Mesenteric fat pad (tissue), 1 donor: ENCODE measurements around the gene CLMP. TPM values are rescaled to one million over a fixed set of nuclear protein-coding genes. Genes with fewer than 3 reads are reported as not detected.
"Not testable (repeated sequence)": the region's sequence is repeated elsewhere in the genome, so short reads cannot be mapped to it uniquely, and the experiment has no call there.

Experiments
- DNase-seq: peaks from one replicate; pipeline ENCODE4 v3.0.0-alpha.2; 2020; ENCODE audit warnings: low spot score
- total RNA-seq: library from RNA; stranded (reverse); fragmentation: NEBNext Ultra II Directional; extraction: Animal tissue kit (Norgen Biotek cat#: 25700); gene quantifications from one replicate; pipeline ENCODE4 v1.2.1, GENCODE V29; 2021
- donor health status: DM: yes; HTN: yes; CAD: no.

Gene CLMP
- total RNA-seq, 1 donor from 2014 or later: 199 TPM

DNA sequence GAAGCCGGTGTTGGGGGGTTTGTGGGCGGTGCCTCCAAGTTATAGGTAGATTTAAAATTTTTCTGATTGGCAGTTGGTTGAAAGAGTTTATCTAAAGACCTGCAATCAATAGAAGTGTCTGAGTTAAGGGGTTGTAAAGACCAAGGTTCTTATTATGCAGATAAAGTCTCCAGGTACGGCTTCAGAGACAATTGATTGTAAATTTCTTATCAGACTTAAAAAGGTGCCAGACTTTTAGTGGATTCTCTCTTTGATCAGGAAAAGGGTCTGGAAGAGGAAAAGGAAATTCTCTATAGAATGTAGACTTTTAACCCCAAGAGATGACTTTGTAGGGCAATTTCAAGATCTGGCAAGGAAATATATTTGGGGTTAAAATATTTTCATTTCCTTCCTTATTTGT is 25.2 kb downstream of the CLMP start:
- no peak for DNase-seq

DNA sequence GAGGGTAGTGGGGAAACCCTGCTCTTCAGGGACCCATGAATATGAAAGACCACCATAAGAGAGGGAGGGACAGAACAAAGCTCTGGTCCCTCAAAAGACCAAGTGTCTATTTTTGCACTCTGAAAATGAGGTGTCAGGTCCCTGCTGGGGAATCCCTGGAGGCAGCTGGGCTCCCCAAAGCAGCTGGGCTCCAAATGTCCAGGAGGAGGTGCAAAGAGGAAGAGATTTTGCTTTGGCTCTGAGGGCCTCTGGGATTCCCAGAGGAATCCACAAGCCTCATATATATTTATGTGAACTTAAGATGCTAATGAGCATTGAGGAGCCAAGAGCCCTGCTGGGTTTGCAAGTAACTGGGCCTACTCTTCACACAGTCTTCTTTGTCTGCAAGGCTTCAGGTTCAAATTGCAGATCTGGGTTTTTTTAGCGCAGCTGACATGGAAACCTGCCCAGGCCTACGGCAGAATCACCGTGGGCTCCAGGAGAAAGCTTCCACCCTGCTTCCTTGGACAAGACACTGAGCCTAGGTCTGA is 26.0 kb downstream of the CLMP start:
- DNase-seq: no peak

DNA sequence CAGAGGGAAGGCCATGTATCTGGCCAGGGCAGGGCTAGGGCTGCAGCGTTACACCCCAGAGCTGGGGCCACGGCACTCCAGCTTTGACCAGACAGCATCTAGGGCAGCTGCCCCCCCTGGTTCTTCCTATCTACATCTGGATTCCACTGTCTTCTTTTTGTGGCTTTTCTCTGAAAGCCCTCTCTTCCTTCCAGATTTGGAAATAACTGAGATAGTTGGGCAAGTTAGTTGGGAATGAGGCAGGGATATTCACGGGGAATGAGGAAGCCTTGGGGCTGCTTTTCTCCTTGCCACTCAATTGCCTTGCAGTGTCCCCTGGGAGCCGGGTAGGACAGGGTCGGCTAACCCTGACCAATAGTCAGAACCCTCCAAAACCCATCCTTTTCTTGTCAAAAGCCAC is 26.8 kb downstream of the CLMP start:
- no peak for DNase-seq

DNA sequence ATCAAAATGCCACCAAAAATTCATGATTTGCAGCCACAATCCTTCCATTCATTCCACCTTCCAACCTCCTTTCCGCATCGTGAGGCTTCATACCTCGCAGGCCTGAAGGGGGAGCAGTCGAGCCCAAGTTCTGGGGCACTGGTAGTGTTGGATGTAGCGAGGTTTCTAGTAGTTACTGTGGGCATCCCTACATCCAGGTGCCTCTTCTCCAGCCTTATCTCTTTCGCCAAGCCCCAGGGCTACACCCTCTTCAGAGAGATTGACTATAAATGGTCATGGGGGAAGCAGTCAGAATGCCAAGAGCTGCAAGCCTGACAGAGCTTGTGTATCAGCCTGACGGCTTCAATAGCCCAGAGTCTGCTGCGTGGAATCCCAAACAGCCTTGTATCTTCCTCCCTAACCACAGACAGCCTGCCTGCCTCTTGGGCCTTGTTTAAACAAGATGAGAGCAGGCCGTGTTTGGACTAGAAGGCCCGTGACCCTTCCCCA is 28.9 kb downstream of the CLMP start:
- peak; percentile 28 for DNase-seq

DNA sequence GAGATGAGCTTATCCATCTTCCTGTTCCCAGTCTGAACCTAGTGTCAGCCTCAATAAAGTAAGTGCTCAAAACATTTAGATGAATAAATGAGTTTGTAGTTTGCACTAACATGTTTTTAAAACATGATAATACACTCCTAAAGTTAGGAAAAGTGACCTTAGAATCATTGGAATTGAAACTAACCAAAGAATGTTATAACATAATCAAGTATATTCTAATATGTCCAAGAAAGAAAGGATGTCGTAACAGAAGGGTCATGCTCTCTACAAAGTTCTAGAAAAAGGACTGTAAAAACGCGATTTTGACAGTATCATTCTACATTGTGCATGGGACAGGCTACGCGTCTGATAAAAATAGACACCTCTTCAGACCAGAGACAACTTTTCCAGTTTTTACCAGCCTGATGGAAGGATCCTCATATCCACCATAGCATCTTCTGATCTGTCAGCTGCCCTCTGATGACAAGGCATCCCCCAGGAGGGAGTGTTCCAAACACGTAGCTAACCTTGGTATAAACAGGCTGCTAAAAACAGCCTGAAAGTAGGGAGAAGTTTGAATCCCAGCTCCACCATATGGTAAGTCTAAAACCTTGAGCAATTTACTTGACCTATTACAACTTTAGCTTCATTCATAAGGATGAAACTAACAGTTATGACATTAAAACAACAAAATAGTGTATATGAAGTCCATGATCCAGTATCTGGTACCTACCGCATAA is 30.2 kb downstream of the CLMP start:
- DNase-seq: no peak

DNA sequence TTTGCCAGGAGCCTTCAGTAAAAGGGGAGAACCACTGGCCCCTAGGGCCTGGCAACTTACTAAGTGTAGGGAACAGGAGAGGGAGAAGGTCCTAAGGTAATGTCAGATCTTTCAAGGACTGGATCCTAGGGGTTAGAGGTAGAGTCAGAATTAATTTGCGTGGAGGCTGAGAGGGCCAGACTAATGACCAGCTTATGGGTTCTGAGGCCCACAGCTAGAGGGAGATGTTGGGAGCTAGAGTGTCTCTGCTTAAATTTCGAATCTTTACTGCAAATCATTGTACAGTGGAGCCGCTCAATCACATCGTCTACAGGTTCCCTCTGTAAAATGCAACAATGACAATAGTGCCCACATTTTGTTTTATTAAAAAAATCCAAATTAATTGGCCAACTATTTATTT is 31.4 kb downstream of the CLMP start:
- no peak for DNase-seq

DNA sequence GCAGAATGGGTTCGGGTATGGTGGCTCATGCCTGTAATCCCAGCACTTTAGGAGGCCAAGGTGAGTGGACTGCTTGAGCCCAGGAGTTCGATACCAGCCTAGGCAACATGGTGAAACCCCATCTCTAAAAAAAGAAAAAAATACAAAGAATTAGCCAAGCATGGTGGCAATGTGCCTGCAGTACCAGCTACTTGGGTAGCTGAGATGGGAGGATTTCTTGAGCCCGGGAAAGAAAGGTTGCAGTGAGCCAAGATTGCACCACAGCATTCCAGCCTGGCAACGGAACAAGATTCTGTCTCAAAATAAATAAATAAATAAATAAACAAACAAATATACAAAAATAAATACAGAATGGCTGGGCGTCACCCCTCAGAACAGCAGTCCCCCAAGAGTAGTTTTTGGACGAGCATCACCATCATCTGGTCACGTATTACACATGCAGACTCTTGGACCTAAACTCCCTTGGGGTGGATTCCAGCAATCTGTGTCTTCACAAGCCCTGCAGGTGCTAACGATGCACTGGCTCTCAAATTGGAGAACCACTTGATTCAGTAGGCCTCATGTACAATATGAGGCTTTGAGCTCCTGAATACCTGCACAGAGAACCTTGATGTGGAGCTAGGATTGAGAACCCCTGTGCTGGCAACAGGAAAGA is 33.5 kb downstream of the CLMP start:
- DNase-seq: no peak

DNA sequence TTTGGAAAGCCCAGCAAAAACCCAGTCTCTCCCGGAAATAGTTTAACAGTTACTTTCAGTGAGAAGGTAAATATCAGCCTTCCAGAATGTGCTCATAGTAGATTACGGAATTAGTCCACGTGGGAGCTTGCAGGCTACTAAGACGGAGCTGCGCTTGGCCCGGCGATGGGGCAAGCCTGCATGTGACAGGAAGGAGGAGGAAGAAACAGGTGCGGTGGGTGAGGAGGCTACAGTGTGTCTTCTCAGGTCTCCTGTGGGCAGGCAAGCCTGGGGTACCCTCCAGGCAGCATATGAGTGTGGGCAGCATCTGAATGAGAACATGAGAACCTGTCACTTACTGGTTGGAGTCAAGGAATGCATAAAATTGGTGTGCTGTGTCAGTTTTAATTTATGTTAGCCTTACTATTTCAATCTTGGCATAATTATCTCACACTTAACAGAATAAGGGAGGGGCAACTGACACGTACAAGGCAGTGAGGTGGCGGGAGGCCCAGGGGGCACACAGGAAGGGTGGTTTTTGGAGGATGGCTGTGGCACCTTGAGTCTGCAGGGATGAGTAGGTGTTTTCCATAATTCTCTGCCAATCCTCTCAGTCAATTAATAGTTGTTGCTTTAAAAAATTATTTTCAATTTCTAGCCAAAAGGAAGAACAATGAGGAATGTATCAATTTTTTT is 35.7 kb downstream of the CLMP start:
- no peak for DNase-seq

DNA sequence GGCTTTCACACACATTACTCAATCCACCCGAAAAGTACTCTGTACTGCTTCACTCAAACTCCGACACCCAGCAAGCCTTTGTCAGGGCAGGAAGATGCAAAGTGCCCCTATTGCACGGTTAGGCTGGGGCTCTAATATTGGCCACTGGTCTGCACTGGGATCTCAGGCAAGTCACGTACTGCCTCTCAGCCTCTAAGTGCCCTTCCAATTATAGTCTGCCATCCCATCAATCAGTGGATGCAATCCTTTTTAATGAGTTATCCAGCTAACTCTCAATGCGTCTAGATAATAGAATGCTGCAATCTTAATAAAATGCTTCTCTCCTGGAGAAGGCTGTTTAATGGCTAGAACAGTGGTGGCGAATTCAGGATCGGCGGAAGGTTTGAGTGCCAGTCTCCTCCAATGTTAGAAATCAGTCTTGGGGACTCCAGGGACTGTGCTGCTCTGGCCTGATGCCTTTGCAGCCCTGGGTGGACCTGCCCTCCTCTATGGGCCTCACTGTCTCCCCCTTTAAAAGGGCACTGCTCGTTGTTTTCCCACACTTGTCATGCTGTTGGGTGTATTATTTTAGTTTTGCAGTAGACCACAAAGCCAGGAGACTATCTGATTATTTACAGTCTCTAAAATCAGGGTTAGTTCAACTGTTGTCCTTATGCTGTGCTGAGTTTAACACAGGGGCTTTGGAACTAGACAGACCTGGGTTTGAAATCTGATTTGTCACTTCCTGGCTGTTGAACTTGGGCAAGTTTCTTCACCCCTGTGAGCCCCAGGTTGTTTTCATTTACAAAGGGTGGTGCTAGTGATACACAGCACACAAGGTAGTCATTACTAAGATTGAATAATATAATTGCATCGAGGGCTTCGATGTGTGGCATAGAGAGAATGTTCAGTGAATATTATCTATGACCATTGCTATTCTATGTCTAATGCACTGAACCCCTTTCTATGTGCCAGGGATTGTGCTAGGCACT is 36.7 kb downstream of the CLMP start:
- no peak for DNase-seq

DNA sequence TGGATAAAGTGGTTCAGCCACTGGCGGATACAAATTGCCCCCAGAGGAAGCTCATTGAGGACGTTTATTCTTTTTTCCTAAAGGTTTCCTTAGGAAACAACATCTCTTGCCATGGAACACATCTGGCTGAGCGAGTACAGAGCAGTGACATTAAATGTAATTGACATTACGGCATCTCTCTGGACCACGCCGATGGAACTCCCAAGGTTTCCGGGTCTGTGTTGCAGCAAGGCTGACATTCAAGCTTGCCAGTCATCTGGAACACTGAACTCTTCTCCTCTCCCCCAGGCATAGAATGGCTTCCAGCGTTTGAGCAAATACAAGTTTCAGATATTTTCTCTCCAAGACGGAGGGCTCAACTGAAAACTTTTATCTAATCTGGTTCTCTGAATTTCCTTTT is 42.1 kb downstream of the CLMP start:
- DNase-seq: no peak

DNA sequence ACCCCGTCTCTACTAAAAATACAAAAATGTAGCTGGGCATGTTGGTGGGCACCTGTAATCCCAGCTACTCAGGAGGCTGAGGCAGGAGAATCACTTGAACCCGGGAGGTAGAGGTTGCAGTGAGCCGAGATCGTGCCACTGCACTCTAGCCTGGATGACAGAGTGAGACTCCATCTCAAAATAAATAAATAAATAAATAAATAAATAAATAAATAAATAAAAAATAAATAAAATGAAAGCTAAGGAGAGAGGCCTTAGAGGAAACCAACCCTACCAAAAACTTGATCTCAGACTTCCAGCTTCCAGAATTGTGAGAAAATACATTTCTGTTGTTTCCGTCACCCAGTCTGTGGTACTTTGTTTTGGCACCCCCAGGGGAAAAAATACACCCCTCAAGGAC is 42.7 kb downstream of the CLMP start:
- not testable (repeated sequence) for DNase-seq

DNA sequence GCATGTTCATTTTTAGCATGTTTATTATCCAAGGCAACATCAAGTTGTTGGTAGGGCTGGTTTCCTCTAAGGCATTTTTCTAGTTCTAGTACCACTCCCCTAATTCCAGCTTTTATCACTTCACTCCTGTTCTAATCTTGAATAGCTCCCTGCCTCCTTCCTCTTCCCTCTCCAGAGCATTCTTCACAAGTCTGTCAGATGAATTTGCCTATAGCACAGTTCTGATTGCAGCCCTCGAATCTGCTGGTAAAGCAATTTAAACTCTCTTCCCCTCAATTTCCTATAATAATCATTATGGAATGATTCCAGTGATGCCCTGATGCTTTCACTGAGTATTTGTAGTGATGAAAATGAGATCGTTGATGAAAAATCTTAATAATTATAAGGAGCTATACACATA is 43.3 kb downstream of the CLMP start:
- DNase-seq: no peak

DNA sequence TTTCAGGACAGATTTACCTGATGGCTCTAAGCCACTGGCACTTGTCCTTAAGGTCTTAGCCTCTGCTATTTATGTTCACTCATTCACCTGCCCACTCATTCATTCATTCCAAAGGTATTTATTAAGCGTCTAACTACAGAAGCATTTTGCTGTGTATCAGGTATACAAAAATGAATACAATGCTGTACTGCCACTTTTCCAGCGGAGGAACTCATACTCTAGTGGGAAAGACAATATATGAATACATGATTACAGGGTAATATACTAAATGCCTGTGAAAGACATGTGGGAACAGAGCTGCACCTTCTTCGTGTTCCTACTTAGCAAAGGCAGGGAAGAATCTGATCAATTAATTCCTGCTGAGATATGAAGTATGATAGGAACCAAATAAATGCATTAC is 43.7 kb downstream of the CLMP start:
- no peak for DNase-seq

DNA sequence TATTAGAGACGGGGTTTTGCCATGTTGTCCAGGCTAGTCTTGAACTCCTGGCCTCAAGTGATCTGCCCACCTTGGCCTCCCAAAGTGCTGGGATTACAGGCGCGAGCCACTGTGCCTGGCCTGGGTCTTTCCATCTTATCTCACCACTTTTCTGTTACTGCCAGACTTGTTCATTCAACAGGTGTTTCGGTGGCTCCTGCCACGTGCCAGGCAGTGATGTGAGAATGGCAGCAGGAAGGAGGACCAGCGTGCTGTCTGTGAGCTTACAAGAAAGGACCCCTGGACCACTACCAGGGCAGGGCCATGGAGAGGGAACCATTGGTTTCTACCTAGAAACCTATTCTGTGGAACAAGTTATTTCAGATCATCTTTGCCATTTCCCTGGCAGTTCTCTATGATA is 44.2 kb downstream of the CLMP start:
- no peak for DNase-seq

DNA sequence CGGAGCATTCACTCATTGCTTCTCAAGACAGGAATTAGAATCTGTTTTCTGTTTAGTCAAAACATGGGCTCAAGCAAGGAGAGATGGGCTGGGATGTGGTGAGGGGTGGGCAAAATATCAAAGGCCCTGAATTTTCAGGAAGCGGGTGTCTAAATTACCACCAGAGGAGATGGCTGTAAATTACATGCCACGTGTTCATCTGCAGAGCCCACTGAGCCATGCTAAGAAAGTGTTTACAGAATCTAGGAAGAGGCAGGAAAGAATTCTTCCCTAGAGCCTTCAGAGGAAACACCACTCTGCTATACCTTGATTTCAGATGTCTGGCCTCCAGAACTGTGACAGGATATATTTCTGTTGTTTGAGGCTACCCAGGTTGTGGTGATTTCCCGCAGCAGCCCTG is 46.1 kb downstream of the CLMP start:
- DNase-seq: no peak

DNA sequence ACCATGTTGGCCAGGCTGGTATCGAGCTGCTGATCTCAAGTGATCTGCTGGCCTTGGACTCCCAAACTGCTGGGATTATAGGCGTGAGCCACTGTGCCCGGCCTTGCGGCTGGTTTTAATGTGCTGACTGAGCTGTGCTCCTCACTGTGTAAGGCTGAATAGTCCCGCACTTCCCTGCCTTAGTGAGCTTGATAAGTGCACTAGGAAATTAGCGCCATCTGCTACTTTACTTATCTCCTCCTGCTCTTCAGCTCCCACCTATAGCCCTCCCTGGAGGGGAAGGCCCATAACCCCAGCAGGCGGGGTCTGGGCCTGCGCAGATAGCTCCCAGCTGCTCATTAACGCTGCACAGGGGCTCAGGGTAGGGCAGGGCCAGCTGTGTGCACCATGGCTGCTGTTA is 49.4 kb downstream of the CLMP start:
- no peak for DNase-seq

DNA sequence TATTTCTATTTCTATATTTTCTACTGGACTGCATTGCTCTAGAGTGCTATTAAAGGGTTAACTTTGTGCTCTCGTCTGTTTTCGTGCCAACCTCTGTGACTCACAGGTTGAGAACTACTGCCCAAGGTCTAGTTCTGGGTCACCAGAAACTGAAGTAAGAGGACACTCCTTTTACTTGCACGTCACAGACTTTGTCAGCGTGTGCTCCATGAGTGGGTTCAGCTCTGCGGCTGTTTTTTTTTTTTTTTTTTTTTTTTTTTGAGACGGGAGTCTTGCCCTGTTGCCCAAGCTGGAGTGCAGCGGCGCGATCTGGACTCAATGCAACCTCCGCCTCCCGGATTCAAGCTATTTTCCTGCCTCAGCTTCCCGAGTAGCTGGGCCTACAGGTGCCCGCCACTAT is 49.8 kb downstream of the CLMP start:
- no peak for DNase-seq

DNA sequence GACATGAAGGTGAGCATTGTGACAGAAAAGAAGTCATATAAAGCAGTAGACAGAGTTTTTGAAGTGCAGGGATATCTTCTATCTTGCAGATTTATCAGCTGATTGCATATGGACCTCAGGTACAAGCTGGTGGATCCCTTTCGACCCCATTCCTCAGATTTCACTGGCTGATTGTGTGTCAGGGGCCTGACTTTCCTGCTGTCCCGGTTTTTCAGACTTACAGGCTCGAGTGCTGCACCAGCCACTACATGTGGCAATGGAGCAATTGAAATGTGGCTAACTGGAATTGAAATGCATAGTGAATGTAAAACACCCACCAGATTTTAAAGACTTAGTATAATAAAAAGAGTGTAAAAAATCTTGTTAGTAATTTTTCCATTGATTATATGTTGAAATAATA is 50.3 kb downstream of the CLMP start:
- DNase-seq: no peak

DNA sequence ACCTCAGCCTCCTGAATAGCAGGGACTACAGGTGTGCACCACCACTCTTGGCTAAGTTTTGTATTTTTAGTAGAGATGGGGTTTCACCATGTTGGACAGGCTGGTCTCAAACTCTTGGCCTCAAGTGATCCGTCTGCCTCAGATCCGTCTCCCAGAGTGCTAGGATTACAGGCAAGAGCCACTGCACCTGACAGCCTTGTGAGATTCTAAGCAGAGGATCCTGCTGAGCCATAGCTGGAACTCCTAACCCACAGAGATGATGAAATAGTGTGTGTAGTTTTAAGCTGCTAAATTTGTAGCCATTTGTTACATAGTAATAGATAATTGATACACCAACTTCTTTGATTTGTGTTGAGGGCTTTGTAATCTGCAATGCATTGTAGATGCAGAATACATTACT is 51.1 kb downstream of the CLMP start:
- no peak for DNase-seq

DNA sequence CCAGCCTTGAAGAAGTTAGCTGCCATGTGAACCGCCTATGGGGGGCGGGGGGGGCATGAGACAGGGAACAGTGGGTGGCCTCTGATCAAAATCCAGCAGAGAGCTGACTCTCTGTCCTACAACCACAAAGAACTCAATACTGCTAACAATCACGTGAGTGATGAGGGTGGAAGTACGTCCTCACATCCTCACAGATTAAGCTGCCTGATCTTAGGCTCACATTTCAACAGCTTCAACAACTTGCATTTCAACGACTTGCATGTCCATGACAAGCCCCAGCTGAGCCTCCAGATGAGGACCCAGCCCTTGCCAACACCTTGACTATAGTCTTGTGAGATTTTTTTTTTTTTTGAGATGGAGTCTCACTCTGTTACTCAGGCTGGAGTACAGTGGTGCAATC is 51.6 kb downstream of the CLMP start:
- DNase-seq: no peak

DNA sequence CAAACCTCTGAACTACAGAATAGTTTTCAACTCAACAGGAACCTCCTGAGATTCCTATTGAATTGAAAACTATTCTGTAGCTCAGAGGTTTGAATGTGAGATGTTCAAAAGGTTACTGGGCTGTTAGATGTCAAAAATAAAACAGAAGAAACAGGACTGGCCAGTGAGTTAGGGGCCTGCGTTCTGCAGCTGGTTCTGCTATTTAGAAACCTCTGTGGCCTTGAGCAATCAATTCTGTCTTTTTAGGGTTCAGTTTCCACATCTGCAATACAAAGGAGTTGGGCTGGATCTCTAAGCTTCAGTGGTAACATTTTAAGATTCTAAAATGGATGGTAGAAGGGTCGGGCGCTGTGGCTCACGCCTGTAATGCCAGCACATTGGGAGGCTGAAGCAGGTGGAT is 55.8 kb downstream of the CLMP start:
- DNase-seq: no peak
